ENCODE measurements around the gene MYO5C.

Gene MYO5C

GRCh38 chr15:52276256-52276770 lies 19.3 kb downstream of the MYO5C start:
- no peak for DNase-seq

GRCh38 chr15:52263563-52264282 lies 31.9 kb downstream of the MYO5C start:
- no peak for DNase-seq

GRCh38 chr15:52262364-52262763 lies 33.2 kb downstream of the MYO5C start:
- DNase-seq: no peak

- DNase-seq: peak; percentile 61
Observed at GRCh38 chr15:52261498-52262242, 33.9 kb downstream of the MYO5C start.

GRCh38 chr15:52261026-52261425 lies 34.6 kb downstream of the MYO5C start:
- DNase-seq: no peak

- no peak for DNase-seq
Observed at GRCh38 chr15:52259503-52259902, 36.1 kb downstream of the MYO5C start.

GRCh38 chr15:52258461-52258860 lies 37.1 kb downstream of the MYO5C start:
- no peak for DNase-seq

GRCh38 chr15:52257734-52258062 lies 37.9 kb downstream of the MYO5C start:
- DNase-seq: no peak

GRCh38 chr15:52256930-52257733 lies 38.5 kb downstream of the MYO5C start:
- DNase-seq: no peak

- DNase-seq: peak; percentile 66
Observed at GRCh38 chr15:52256366-52256765, 39.2 kb downstream of the MYO5C start.

GRCh38 chr15:52255935-52256334 lies 39.7 kb downstream of the MYO5C start:
- DNase-seq: no peak

GRCh38 chr15:52255008-52255407 lies 40.6 kb downstream of the MYO5C start:
- DNase-seq: no peak

GRCh38 chr15:52254391-52254790 lies 41.2 kb downstream of the MYO5C start:
- DNase-seq: no peak

GRCh38 chr15:52252781-52253180 lies 42.8 kb downstream of the MYO5C start:
- no peak for DNase-seq

GRCh38 chr15:52251144-52251860 lies 44.3 kb downstream of the MYO5C start:
- DNase-seq: no peak

- DNase-seq: no peak
Observed at GRCh38 chr15:52247461-52247860, 48.1 kb downstream of the MYO5C start.

- no peak for DNase-seq
Observed at GRCh38 chr15:52246686-52247431, 48.7 kb downstream of the MYO5C start.

GRCh38 chr15:52243697-52244555 lies 51.7 kb downstream of the MYO5C start:
- DNase-seq: no peak

GRCh38 chr15:52243286-52243685 lies 52.3 kb downstream of the MYO5C start:
- no peak for DNase-seq

- DNase-seq: no peak
Observed at GRCh38 chr15:52241489-52241888, 54.1 kb downstream of the MYO5C start.

- no peak for DNase-seq
Observed at GRCh38 chr15:52240166-52240565, 55.4 kb downstream of the MYO5C start.
